Mesodermal cell (in vitro differentiated cells): ENCODE data around the gene FHOD3.
"Not testable (repeated sequence)": the region's sequence is repeated elsewhere in the genome, so short reads cannot be mapped to it uniquely, and the experiment has no call there.

Experiments
- H3K27ac ChIP-seq: 2 replicates; pipeline ENCODE4 v1.7.0; 2013; ENCODE audit warnings: mild to moderate bottlenecking, low read depth, low read length, moderate library complexity; ENCODE audit not compliant: severe bottlenecking
- H3K36me3 ChIP-seq: 2 replicates; pipeline ENCODE4 v1.7.1; 2013; ENCODE audit warnings: mild to moderate bottlenecking, low read length, moderate library complexity; ENCODE audit not compliant: control insufficient read depth, insufficient read depth
- H3K4me1 ChIP-seq: one replicate; pipeline ENCODE4 v1.7.1; 2013; ENCODE audit warnings: mild to moderate bottlenecking, low read length; ENCODE audit not compliant: insufficient read depth, control insufficient read depth, poor library complexity, severe bottlenecking
- H3K4me3 ChIP-seq: 2 replicates; pipeline ENCODE4 v1.7.0; 2013; ENCODE audit warnings: low read length, control low read depth, mild to moderate bottlenecking; ENCODE audit not compliant: insufficient read depth, poor library complexity, severe bottlenecking; ENCODE audit errors: extremely low read depth
- H3K9me3 ChIP-seq: 2 replicates; pipeline ENCODE4 v1.7.1; 2013; ENCODE audit warnings: mild to moderate bottlenecking, low read length, moderate library complexity; ENCODE audit not compliant: control insufficient read depth
- WGBS, 2 experiments: methylation state at CpG; one replicate each; pipeline ENCODE4 v1.1.5; 2013; ENCODE audit warnings: missing lambda C conversion rate in 2 of 2; ENCODE audit not compliant: insufficient coverage in 2 of 2; 5-methylcytosine and 5-hydroxymethylcytosine counted together

FHOD3 gene

GRCh38 chr18:36811955-36812354 lies 514.4 kb downstream of the FHOD3 start:
- Histone ChIP-seq H3K9me3 (no peaks in the 10 kb centered on the region), H3K36me3 (peaks cover 85% of the 10 kb centered on the region), H3K4me1 (peaks cover 5% of the 10 kb centered on the region), H3K27ac (no peak overlapping the region), H3K4me3 (no peak overlapping the region)

GRCh38 chr18:36812678-36813077 lies 515.2 kb downstream of the FHOD3 start:
- Histone ChIP-seq H3K4me3 (no peak overlapping the region), H3K27ac (no peak overlapping the region), H3K4me1 (peaks cover 5% of the 10 kb centered on the region), H3K9me3 (no peaks in the 10 kb centered on the region), H3K36me3 (peaks cover 85% of the 10 kb centered on the region)
- WGBS, 2 experiments = 86% methylated on average over 1 of the region's 3 CpGs; no CpG with 5 or more reads in 1 of the 2 experiments

- Histone ChIP-seq H3K9me3 (no peaks in the 10 kb centered on the region), H3K4me1 (peaks cover 5% of the 10 kb centered on the region), H3K36me3 (peaks cover 85% of the 10 kb centered on the region), H3K27ac (no peak overlapping the region), H3K4me3 (no peak overlapping the region)
- 90 to 100% methylated on average over 2 to 3 of the region's 4 CpGs for WGBS, 2 experiments
Observed at GRCh38 chr18:36813101-36813775, 515.7 kb downstream of the FHOD3 start.

GRCh38 chr18:36813824-36814223 lies 516.3 kb downstream of the FHOD3 start:
- H3K9me3 ChIP-seq = no peaks in the 10 kb centered on the region
- H3K4me1 ChIP-seq = peaks cover 3% of the 10 kb centered on the region
- peaks cover 84% of the 10 kb centered on the region for H3K36me3 ChIP-seq
- no peak overlapping the region for H3K27ac ChIP-seq
- H3K4me3 ChIP-seq = no peak overlapping the region
- 90% methylated on average over 2 of the region's 3 CpGs; no CpG with 5 or more reads in 1 of the 2 experiments for WGBS, 2 experiments

DNA sequence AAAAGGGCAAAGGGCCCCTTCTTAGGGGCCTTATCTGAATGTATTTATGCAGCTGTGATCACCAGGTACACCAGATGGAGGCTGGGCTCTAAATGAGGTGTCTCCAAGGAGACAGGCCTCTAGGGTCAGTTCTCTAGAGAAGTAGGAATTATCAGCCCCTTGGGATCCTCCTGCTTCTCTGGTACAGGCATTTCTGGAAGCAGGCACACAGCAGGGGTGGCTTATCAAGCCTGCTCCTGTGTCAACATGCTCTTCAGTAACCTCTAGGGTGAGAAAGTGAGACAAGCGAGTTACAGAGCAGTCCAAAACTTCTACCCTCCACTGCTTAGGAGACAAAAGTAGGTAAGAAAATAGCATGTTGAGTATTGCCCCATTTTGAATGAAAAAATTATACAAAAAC lies 517.5 kb downstream of the FHOD3 start:
- H3K4me1 ChIP-seq = no peaks in the 10 kb centered on the region
- peaks cover 87% of the 10 kb centered on the region for H3K36me3 ChIP-seq
- no CpG with 5 or more reads among the region's 1 CpG for WGBS, 2 experiments
- no peak overlapping the region for H3K4me3 ChIP-seq
- H3K9me3 ChIP-seq = no peaks in the 10 kb centered on the region
- H3K27ac ChIP-seq = no peak overlapping the region

GRCh38 chr18:36816096-36816495 lies 518.6 kb downstream of the FHOD3 start:
- H3K36me3 ChIP-seq = peaks cover 88% of the 10 kb centered on the region
- H3K9me3 ChIP-seq, H3K4me1 ChIP-seq, H3K27ac ChIP-seq, H3K4me3 ChIP-seq: not testable (repeated sequence)

GRCh38 chr18:36817039-36817438 lies 519.5 kb downstream of the FHOD3 start:
- Histone ChIP-seq H3K36me3 (peaks cover 78% of the 10 kb centered on the region), H3K27ac (no peak overlapping the region), H3K9me3 (no peaks in the 10 kb centered on the region), H3K4me1 (no peaks in the 10 kb centered on the region), H3K4me3 (no peak overlapping the region)
- 100% methylated on average over 1 of the region's 1 CpG; no CpG with 5 or more reads in 1 of the 2 experiments for WGBS, 2 experiments

GRCh38 chr18:36818652-36819051 lies 521.1 kb downstream of the FHOD3 start:
- H3K4me1 ChIP-seq = no peaks in the 10 kb centered on the region
- no peak overlapping the region for H3K4me3 ChIP-seq
- no peak overlapping the region for H3K27ac ChIP-seq
- H3K36me3 ChIP-seq = peaks cover 74% of the 10 kb centered on the region
- 100% methylated on average over 1 to 3 of the region's 3 CpGs for WGBS, 2 experiments
- H3K9me3 ChIP-seq = no peaks in the 10 kb centered on the region

- no peak overlapping the region for H3K4me3 ChIP-seq
- no peaks in the 10 kb centered on the region for H3K9me3 ChIP-seq
- no peaks in the 10 kb centered on the region for H3K4me1 ChIP-seq
- H3K27ac ChIP-seq = no peak overlapping the region
- peaks cover 74% of the 10 kb centered on the region for H3K36me3 ChIP-seq
Observed at GRCh38 chr18:36819621-36820020, 522.1 kb downstream of the FHOD3 start.

- WGBS, 2 experiments = 80 to 83% methylated on average over 1 to 3 of the region's 4 CpGs
- Histone ChIP-seq H3K27ac (no peak overlapping the region), H3K4me1 (no peaks in the 10 kb centered on the region), H3K9me3 (no peaks in the 10 kb centered on the region), H3K4me3 (no peak overlapping the region), H3K36me3 (peaks cover 68% of the 10 kb centered on the region)
Observed at GRCh38 chr18:36821681-36822080, 524.2 kb downstream of the FHOD3 start.

GRCh38 chr18:36825526-36825925 lies 528.0 kb downstream of the FHOD3 start:
- Histone ChIP-seq H3K9me3 (no peaks in the 10 kb centered on the region), H3K27ac (no peak overlapping the region), H3K4me3 (no peak overlapping the region), H3K4me1 (no peaks in the 10 kb centered on the region), H3K36me3 (peaks cover 36% of the 10 kb centered on the region)
